Measurements from ENCODE around the gene SLC5A4. TPM values are rescaled to one million over a fixed set of nuclear protein-coding genes. Genes with fewer than 3 reads are reported as not detected.
"Not testable (repeated sequence)": the region's sequence is repeated elsewhere in the genome, so short reads cannot be mapped to it uniquely, and the experiment has no call there.

The SLC5A4 gene
- total RNA-seq, 1 experiment from 2014 or later: not detected

- H3K79me2 ChIP-seq (ENCODE audit: insufficient read depth, low read length); H3K4me3 Mint-ChIP-seq; H3K9me3 ChIP-seq (ENCODE audit: control insufficient read depth, low read depth, low read length); H3K18ac ChIP-seq (ENCODE audit: insufficient read length, low read depth, low read length); H3K27ac ChIP-seq (ENCODE audit: insufficient read length, low read depth, low read length); H2BK5ac ChIP-seq (ENCODE audit: insufficient read length, low read length); H2BK120ac ChIP-seq (ENCODE audit: low read depth, low read length, poor library complexity, severe bottlenecking); H3T11ph ChIP-seq (ENCODE audit: low read length); H3K27ac Mint-ChIP-seq; H3K4me1 ChIP-seq (ENCODE audit: insufficient read depth, low read length); H3K4me2 ChIP-seq (ENCODE audit: insufficient read depth, insufficient read length, low read length); H3K36me3 Mint-ChIP-seq (ENCODE audit: insufficient read depth in 1 of 3, low read depth in 3 of 3); H4K20me1 ChIP-seq (ENCODE audit: control insufficient read depth, insufficient read depth, insufficient read length); H3K27me3 ChIP-seq (ENCODE audit: insufficient read depth, low read length); H4K91ac ChIP-seq (ENCODE audit: insufficient read length, low read depth, low read length); H3K9ac ChIP-seq (ENCODE audit: extremely low read depth, insufficient read length, low read length); H4K5ac ChIP-seq (ENCODE audit: insufficient read length, low read depth, low read length); DNase-seq; H3K23me2 ChIP-seq (ENCODE audit: insufficient read length, low read depth, low read length, poor library complexity, severe bottlenecking); H2AK5ac ChIP-seq (ENCODE audit: insufficient read length, low read length); H3K4ac ChIP-seq (ENCODE audit: low read depth, low read length); H3K23ac ChIP-seq (ENCODE audit: insufficient read length, low read depth, low read length); H3K56ac ChIP-seq (ENCODE audit: insufficient read length, low read depth, low read length); H2BK12ac ChIP-seq (ENCODE audit: insufficient read length, low read depth, low read length); H4K8ac ChIP-seq (replicated peaks; ENCODE audit: insufficient read length, low read depth, low read length); H2BK15ac ChIP-seq (ENCODE audit: low read depth, low read length); H3K4me1 Mint-ChIP-seq; H2BK20ac ChIP-seq (ENCODE audit: low read depth, low read length, poor library complexity, severe bottlenecking); H3K14ac ChIP-seq (ENCODE audit: insufficient read depth, low read length); H3K9me3 Mint-ChIP-seq; H3K79me1 ChIP-seq (ENCODE audit: insufficient read depth, low read depth, low read length, poor library complexity, severe bottlenecking); H2AFZ ChIP-seq (ENCODE audit: low read length): not testable (repeated sequence)
- no CpG with 5 or more reads among the region's 15 CpGs for WGBS (ENCODE audit: extremely low coverage, insufficient read length, low lambda C conversion rate)
- H3K27me3 Mint-ChIP-seq (ENCODE audit: low read depth): peaks cover 90% of the 10 kb centered on the region
Measured at GRCh38 chr22:32191021-32191420, 64.1 kb downstream of the SLC5A4 start.

Data from H9 (cell line).